CD14-positive monocyte (primary cell): ENCODE results near the gene LRRC4. TPM values are rescaled to one million over a fixed set of nuclear protein-coding genes. Genes with fewer than 3 reads are reported as not detected.

ENCODE experiments used
- DNase-seq, 3 donors: peaks; one replicate each; pipeline ENCODE4 v3.0.0-alpha.2; 2011 to 2022
- H2AFZ ChIP-seq: 2 replicates; pipeline ENCODE4 v1.6.0; 2012; ENCODE audit warnings: mild to moderate bottlenecking, low read depth, low read length, inconsistent platforms; ENCODE audit not compliant: insufficient read depth, poor library complexity, severe bottlenecking
- H3K27ac ChIP-seq, 2 donors: 1 replicate in 1 of 2; 2 replicates in 1 of 2; pipeline ENCODE4 v1.5.1; 2012 to 2013; ENCODE audit warnings: low read length in 2 of 2, control low read depth in 1 of 2, inconsistent platforms in 1 of 2, low read depth in 1 of 2, mild to moderate bottlenecking in 1 of 2
- H3K27me3 ChIP-seq, 2 donors: one replicate each; pipeline versions ENCODE4 v1.6.0 to v1.6.1; 2011 to 2013; ENCODE audit warnings: low read length in 2 of 2; ENCODE audit not compliant: control insufficient read depth in 2 of 2, insufficient read depth in 2 of 2
- H3K36me3 ChIP-seq, 2 donors: replicated peaks in 1 of 2; 1 replicate in 1 of 2; 2 replicates in 1 of 2; pipeline versions ENCODE4 v1.5.1 to v1.6.1; 2012 to 2013; ENCODE audit warnings: low read length in 2 of 2, control low read depth in 1 of 2, inconsistent platforms in 1 of 2, mild to moderate bottlenecking in 1 of 2; ENCODE audit not compliant: insufficient read depth in 2 of 2, control insufficient read depth in 1 of 2
- H3K4me1 ChIP-seq, 2 donors: 1 replicate in 1 of 2; 2 replicates in 1 of 2; pipeline versions ENCODE4 v1.5.1 to v1.6.1; 2012 to 2013; ENCODE audit warnings: low read length in 2 of 2, control low read depth in 1 of 2, inconsistent platforms in 1 of 2, mild to moderate bottlenecking in 1 of 2, moderate library complexity in 1 of 2; ENCODE audit not compliant: insufficient read depth in 2 of 2, control insufficient read depth in 1 of 2
- H3K4me2 ChIP-seq: replicated peaks from 2 replicates; pipeline ENCODE3; 2012; ENCODE audit warnings: low read length, moderate library complexity, mild to moderate bottlenecking; ENCODE audit not compliant: poor library complexity, severe bottlenecking; ENCODE audit errors: extremely low read depth
- H3K4me3 ChIP-seq, 3 experiments: fragments of 200-600 bp in 1 of 3; sonication (generic) in 1 of 3; replicated peaks in 1 of 3; 1 replicate in 2 of 3; 2 replicates in 1 of 3; pipeline ENCODE4 v1.5.1; 2011 to 2013; ENCODE audit warnings: low read length in 3 of 3, mild to moderate bottlenecking in 3 of 3, control low read depth in 2 of 3, low read depth in 2 of 3, inconsistent platforms in 1 of 3, moderate library complexity in 1 of 3
- H3K79me2 ChIP-seq: 2 replicates; pipeline ENCODE4 v1.6.0; 2012; ENCODE audit warnings: mild to moderate bottlenecking, control low read depth, inconsistent platforms, low read length, moderate library complexity; ENCODE audit not compliant: insufficient read depth
- H3K9ac ChIP-seq: 2 replicates; pipeline ENCODE4 v1.6.0; 2017; ENCODE audit warnings: low read length, mild to moderate bottlenecking; ENCODE audit not compliant: insufficient read depth, poor library complexity, severe bottlenecking
- H3K9me3 ChIP-seq, 2 donors: replicated peaks in 1 of 2; 1 replicate in 1 of 2; 2 replicates in 1 of 2; pipeline versions ENCODE4 v1.5.1 to v1.6.1; 2012 to 2013; ENCODE audit warnings: low read length in 2 of 2, control low read depth in 1 of 2; ENCODE audit not compliant: control insufficient read depth in 1 of 2, insufficient read depth in 1 of 2
- H4K20me1 ChIP-seq: 2 replicates; pipeline ENCODE4 v1.6.0; 2012; ENCODE audit warnings: mild to moderate bottlenecking, low read length, control low read depth, moderate library complexity; ENCODE audit not compliant: insufficient read depth
- H3K27ac Mint-ChIP-seq, 7 donors: one replicate each; pipeline ENCODE4 v1.8.0; 2020; ENCODE audit warnings: mild to moderate bottlenecking in 7 of 7, mixed read lengths in 7 of 7, moderate library complexity in 6 of 7, inconsistent platforms in 2 of 7
- H3K27me3 Mint-ChIP-seq, 3 donors: one replicate each; pipeline ENCODE4 v1.8.0; 2021 to 2022; ENCODE audit warnings: low read depth in 3 of 3, mild to moderate bottlenecking in 3 of 3, mixed read lengths in 3 of 3, moderate library complexity in 3 of 3, inconsistent platforms in 1 of 3
- H3K36me3 Mint-ChIP-seq, 2 donors: one replicate each; pipeline ENCODE4 v1.8.0; 2020; ENCODE audit warnings: mixed read lengths in 2 of 2, inconsistent platforms in 1 of 2, mild to moderate bottlenecking in 1 of 2
- H3K4me1 Mint-ChIP-seq: one replicate; pipeline ENCODE4 v1.8.0; 2020; ENCODE audit warnings: mild to moderate bottlenecking, mixed read lengths
- H3K4me3 Mint-ChIP-seq, 2 donors: one replicate each; pipeline ENCODE4 v1.8.0; 2020; ENCODE audit warnings: mild to moderate bottlenecking in 2 of 2, mixed read lengths in 2 of 2, moderate library complexity in 1 of 2
- H3K9me3 Mint-ChIP-seq, 7 donors: one replicate each; pipeline ENCODE4 v1.8.0; 2020 to 2022; ENCODE audit warnings: mixed read lengths in 7 of 7, mild to moderate bottlenecking in 6 of 7, moderate library complexity in 6 of 7, inconsistent platforms in 2 of 7
- CTCF ChIP-seq: fragments of 200-600 bp; IDR thresholded peaks from one replicate; pipeline ENCODE4 v1.8.0; 2022; ENCODE audit warnings: antibody characterized with exemption, mild to moderate bottlenecking
- WGBS: methylation state at CpG from one replicate; pipeline ENCODE4 v1.1.5; 2013; ENCODE audit warnings: missing lambda C conversion rate; ENCODE audit not compliant: insufficient coverage; 5-methylcytosine and 5-hydroxymethylcytosine counted together
- intact Hi-C, 2 donors: fragments of 100-400 bp; cut with micrococcal nuclease; formaldehyde crosslinking; loops; one replicate each; pipeline versions ENCODE4 v1.15.0 to v1.15.1; 2023
- polyA plus RNA-seq, 3 donors: library from polyadenylated mRNA; depleted of rRNA in 1 of 3; unstranded in 2 of 3; stranded (reverse) in 1 of 3; fragments of 300-500 nt in 2 of 3; fragments of >200 nt in 1 of 3; fragmentation: Illumina TruSeq in 2 of 3; gene quantifications; 1 replicate in 2 of 3; 2 replicates in 1 of 3; pipeline ENCODE4 v1.2.3, GENCODE V29; 2012 to 2021

LRRC4 gene
- polyA plus RNA-seq, 3 donors = 0.12 to 3.3 (median 0.91) TPM

GRCh38 chr7:128074336-128074735, 43.1 kb upstream of the LRRC4 start:
- Histone ChIP-seq H3K4me2 (no peak overlapping the region), H3K27me3 (no peaks in the 10 kb centered on the region), H3K79me2 (no peaks in the 10 kb centered on the region), H3K4me3 (no peak overlapping the region), H3K9ac (no peak overlapping the region), H2AFZ (no peak overlapping the region), H4K20me1 (peaks cover 7% of the 10 kb centered on the region), H3K36me3 (peaks cover 57 to 88% of the 10 kb centered on the region in 2 donors), H3K9me3 (no peaks in the 10 kb centered on the region), H3K27ac (no peak overlapping the region), H3K4me1 (no peaks in the 10 kb centered on the region)
- Mint-ChIP-seq H3K27me3 (peaks cover 0 to 2% (median 0%) of the 10 kb centered on the region in 3 donors), H3K27ac (no peak overlapping the region), H3K4me3 (no peak overlapping the region), H3K36me3 (peaks cover 44 to 81% of the 10 kb centered on the region in 2 donors), H3K9me3 (no peaks in the 10 kb centered on the region), H3K4me1 (no peaks in the 10 kb centered on the region)
- intact Hi-C loops = no loop called here
- no peak for DNase-seq
- WGBS = 97% methylated on average over 11 of the region's 19 CpGs
- no peak for TF ChIP-seq CTCF

GRCh38 chr7:128073671-128074310, 42.6 kb upstream of the LRRC4 start:
- Histone ChIP-seq H2AFZ (no peak overlapping the region), H3K79me2 (no peaks in the 10 kb centered on the region), H3K9me3 (no peaks in the 10 kb centered on the region), H3K27me3 (no peaks in the 10 kb centered on the region), H3K27ac (no peak overlapping the region), H3K4me1 (no peaks in the 10 kb centered on the region), H3K9ac (no peak overlapping the region), H4K20me1 (peaks cover 7% of the 10 kb centered on the region), H3K36me3 (peaks cover 54 to 85% of the 10 kb centered on the region in 2 donors), H3K4me2 (no peak overlapping the region), H3K4me3 (no peak overlapping the region)
- H3K36me3 Mint-ChIP-seq = peaks cover 43 to 76% of the 10 kb centered on the region in 2 donors
- 88% methylated on average over 9 of the region's 15 CpGs for WGBS
- TF ChIP-seq CTCF = no peak
- H3K27ac Mint-ChIP-seq = no peak overlapping the region
- intact Hi-C loops = no loop called here
- H3K4me1 Mint-ChIP-seq = no peaks in the 10 kb centered on the region
- H3K4me3 Mint-ChIP-seq = no peak overlapping the region
- H3K27me3 Mint-ChIP-seq = peaks cover 0 to 2% (median 0%) of the 10 kb centered on the region in 3 donors
- no peak for DNase-seq
- no peaks in the 10 kb centered on the region for H3K9me3 Mint-ChIP-seq
